Thyroid gland (tissue), 4 donors: ENCODE data around the gene ADAMTSL3.

Experiments
- POLR2A ChIP-seq, 2 donors: fragments of 450-650 bp; IDR thresholded peaks; one replicate each; pipeline ENCODE4 v1.6.1; 2017; ENCODE audit warnings: antibody characterized with exemption in 2 of 2, mild to moderate bottlenecking in 2 of 2, moderate library complexity in 1 of 2
- TF ChIP-seq, protein P1 (sequence below), 6 experiments: fragments of 200-600 bp in 3 of 6; fragments of 450-650 bp in 3 of 6; sonication (generic) in 3 of 6; IDR thresholded peaks; one replicate each; pipeline ENCODE4 v1.5.1; 2016 to 2019; ENCODE audit warnings: antibody characterized with exemption in 6 of 6, mild to moderate bottlenecking in 2 of 6, inconsistent platforms in 1 of 6, moderate library complexity in 1 of 6

DNA sequence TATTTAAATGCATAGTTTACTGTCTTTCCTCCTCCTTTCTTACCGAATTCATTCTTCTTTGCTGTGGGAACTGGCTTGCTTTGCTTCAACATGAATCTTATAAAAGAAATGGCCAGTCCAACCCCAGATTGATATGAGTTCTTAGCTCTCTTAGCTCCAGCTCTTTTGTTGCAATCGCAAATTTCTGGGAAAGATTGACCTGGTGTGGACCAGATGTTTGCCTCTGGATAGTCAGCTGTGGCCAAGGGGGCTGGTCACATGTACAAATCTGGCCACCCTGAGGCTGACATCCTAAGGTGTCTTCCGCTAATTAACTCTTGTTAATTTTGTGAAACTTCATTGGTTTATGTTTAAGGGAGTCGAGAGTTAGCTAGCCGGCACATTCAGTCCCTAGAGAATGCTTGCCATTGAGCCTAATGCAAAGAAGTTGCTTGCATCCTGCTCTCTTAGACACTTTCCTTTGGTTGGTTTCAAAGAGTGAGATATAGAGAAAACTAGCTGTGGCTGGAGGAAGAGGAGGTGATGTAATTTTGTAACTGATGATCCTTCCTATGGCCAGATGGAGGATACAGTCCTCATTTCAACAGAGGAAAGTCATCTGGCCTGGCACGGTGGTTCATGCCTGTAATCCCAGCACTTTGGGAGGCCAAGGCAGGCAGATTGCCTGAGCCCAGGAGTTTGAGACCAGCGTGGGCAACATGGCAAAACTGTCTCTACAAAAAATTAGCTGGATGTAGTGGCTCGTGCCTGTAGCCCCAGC is 162.4 kb downstream of the ADAMTSL3 start:
- TF ChIP-seq, protein P1, sequence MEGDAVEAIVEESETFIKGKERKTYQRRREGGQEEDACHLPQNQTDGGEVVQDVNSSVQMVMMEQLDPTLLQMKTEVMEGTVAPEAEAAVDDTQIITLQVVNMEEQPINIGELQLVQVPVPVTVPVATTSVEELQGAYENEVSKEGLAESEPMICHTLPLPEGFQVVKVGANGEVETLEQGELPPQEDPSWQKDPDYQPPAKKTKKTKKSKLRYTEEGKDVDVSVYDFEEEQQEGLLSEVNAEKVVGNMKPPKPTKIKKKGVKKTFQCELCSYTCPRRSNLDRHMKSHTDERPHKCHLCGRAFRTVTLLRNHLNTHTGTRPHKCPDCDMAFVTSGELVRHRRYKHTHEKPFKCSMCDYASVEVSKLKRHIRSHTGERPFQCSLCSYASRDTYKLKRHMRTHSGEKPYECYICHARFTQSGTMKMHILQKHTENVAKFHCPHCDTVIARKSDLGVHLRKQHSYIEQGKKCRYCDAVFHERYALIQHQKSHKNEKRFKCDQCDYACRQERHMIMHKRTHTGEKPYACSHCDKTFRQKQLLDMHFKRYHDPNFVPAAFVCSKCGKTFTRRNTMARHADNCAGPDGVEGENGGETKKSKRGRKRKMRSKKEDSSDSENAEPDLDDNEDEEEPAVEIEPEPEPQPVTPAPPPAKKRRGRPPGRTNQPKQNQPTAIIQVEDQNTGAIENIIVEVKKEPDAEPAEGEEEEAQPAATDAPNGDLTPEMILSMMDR (IDR thresholded peaks at IDR 0.05): no peak
- TF ChIP-seq POLR2A (IDR thresholded peaks at IDR 0.05): no peak
